Fibroblast of lung (primary cell): ENCODE data around the gene CPEB4. TPM values are rescaled to one million over a fixed set of nuclear protein-coding genes. Genes with fewer than 3 reads are reported as not detected.

ENCODE experiments used
- DNase-seq, 2 donors: peaks; one replicate each; pipeline versions ENCODE4 v3.0.0 to v3.0.0-alpha.2; 2010; ENCODE audit warnings: low read depth in 2 of 2
- H2AFZ ChIP-seq: 2 replicates; pipeline ENCODE4 v1.5.1; 2012; ENCODE audit warnings: low read length, control low read depth, inconsistent platforms
- H3K27ac ChIP-seq: 2 replicates; pipeline ENCODE4 v1.5.1; 2011; ENCODE audit warnings: low read length, control low read depth; ENCODE audit not compliant: insufficient read depth
- H3K27me3 ChIP-seq: 2 replicates; pipeline ENCODE4 v1.5.1; 2011; ENCODE audit warnings: mild to moderate bottlenecking, low read length; ENCODE audit not compliant: control insufficient read depth, insufficient read depth
- H3K36me3 ChIP-seq: 2 replicates; pipeline ENCODE4 v1.5.1; 2011; ENCODE audit warnings: low read length; ENCODE audit not compliant: control insufficient read depth, insufficient read depth
- H3K4me1 ChIP-seq: 2 replicates; pipeline ENCODE4 v1.5.1; 2011; ENCODE audit warnings: low read length; ENCODE audit not compliant: control insufficient read depth, insufficient read depth; ENCODE audit errors: extremely low read depth
- H3K4me2 ChIP-seq: 2 replicates; pipeline ENCODE4 v1.5.1; 2011; ENCODE audit warnings: low read length, control low read depth; ENCODE audit not compliant: insufficient read depth; ENCODE audit errors: extremely low read depth
- H3K4me3 ChIP-seq, 4 experiments: fragments of 200-600 bp in 1 of 4; sonication (generic) in 1 of 4; replicated peaks in 1 of 4; 2 replicates each; pipeline ENCODE4 v1.5.1; 2011 to 2016; ENCODE audit warnings: low read length in 4 of 4, low read depth in 3 of 4, mild to moderate bottlenecking in 3 of 4, control low read depth in 2 of 4, inconsistent platforms in 1 of 4, mixed read lengths in 1 of 4; ENCODE audit not compliant: insufficient read depth in 1 of 4; ENCODE audit errors: control extremely low read depth in 1 of 4
- H3K79me2 ChIP-seq: 2 replicates; pipeline ENCODE4 v1.5.1; 2012; ENCODE audit warnings: mild to moderate bottlenecking, low read length, inconsistent platforms; ENCODE audit not compliant: control insufficient read depth, insufficient read depth
- H3K9ac ChIP-seq: 2 replicates; pipeline ENCODE4 v1.5.1; 2011; ENCODE audit warnings: mild to moderate bottlenecking, low read length, control low read depth; ENCODE audit not compliant: insufficient read depth
- H3K9me3 ChIP-seq: 2 replicates; pipeline ENCODE4 v1.5.1; 2012; ENCODE audit warnings: low read depth, low read length; ENCODE audit not compliant: control insufficient read depth, insufficient read depth
- H4K20me1 ChIP-seq: 2 replicates; pipeline ENCODE4 v1.5.1; 2011; ENCODE audit warnings: low read length; ENCODE audit not compliant: control insufficient read depth, insufficient read depth; ENCODE audit errors: extremely low read depth
- EZH2 ChIP-seq: IDR thresholded peaks from 2 replicates; pipeline ENCODE4 v1.5.1; 2012; ENCODE audit warnings: low read length, control low read depth, mild to moderate bottlenecking; ENCODE audit errors: missing control alignments
- polyA plus RNA-seq, 2 donors: library from polyadenylated mRNA; depleted of rRNA in 1 of 2; stranded (reverse) in 1 of 2; unstranded in 1 of 2; fragments of >200 nt; gene quantifications; 2 replicates each; pipeline ENCODE4 v1.2.1, GENCODE V29; 2011 to 2012; ENCODE audit warnings: missing spikeins in 1 of 2
- total RNA-seq: library from RNA; depleted of rRNA; stranded (reverse); fragments of >200 nt; gene quantifications from 2 replicates; pipeline ENCODE4 v1.2.1, GENCODE V29; 2014
- TF ChIP-seq, protein P1 (sequence below), 2 donors: IDR thresholded peaks in 1 of 2; conservative IDR thresholded peaks in 1 of 2; 1 replicate in 1 of 2; 2 replicates in 1 of 2; pipeline ENCODE4 v1.5.1; 2011 to 2012; ENCODE audit warnings: low read length in 2 of 2, control low read depth in 1 of 2, inconsistent platforms in 1 of 2, low read depth in 1 of 2, mild to moderate bottlenecking in 1 of 2

Gene CPEB4
- total and polyA plus RNA-seq, 2 donors (not counting 1 experiment from before 2014, with no cell fraction given), result 19.9 to 23.6 TPM

DNA sequence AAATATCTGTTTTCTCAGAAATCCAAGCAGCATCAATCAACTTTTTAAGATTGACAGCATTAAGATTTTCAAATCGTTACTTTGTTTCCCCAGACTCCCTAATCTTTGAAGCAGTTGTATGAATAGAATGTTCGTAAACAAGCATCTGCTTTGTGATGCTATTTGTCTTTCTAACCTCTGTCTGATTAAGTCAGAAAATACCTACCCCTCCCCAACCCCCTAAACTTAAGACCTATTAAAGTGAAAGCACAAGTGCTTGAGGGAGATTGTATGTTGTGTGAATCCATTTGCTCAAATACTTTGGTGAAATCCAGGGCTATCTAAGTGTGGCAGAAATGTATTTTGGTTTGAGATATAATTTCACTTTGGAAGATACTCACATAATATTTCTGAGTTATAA is 53.0 kb downstream of the CPEB4 start:
- H3K27ac ChIP-seq, result no peak overlapping the region
- no peak for DNase-seq

DNA sequence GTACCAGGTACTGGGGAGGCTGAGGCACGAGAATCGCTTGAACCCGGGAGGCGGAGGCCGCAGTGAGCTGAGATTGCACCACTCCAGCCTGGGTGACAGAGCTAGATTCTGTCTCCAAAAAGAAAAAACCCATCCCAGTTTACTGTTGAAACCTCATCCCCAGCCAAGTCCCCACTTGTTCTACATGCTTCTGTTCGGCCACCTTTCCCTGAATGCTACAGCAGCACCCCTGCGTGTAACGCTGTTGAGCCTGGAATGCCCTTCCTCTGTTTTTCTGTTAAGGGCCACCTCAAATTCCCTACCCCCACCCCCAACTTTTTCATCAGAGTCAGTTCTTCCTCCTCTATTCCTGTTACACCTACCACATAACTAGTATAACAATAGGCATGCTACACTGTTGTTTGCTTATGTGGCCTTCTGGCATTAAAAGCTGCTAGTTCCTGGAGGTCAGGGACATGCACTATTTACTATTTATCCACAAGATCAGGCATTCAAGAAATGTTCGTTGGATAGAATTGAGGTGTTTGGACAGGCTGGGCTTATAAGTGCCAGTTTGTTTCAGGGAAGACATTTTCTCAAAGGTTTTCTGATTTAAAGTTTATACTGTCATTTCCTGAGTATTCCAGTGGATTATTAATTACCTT is 53.7 kb downstream of the CPEB4 start:
- no peak for TF ChIP-seq EZH2
- TF ChIP-seq, protein P1, sequence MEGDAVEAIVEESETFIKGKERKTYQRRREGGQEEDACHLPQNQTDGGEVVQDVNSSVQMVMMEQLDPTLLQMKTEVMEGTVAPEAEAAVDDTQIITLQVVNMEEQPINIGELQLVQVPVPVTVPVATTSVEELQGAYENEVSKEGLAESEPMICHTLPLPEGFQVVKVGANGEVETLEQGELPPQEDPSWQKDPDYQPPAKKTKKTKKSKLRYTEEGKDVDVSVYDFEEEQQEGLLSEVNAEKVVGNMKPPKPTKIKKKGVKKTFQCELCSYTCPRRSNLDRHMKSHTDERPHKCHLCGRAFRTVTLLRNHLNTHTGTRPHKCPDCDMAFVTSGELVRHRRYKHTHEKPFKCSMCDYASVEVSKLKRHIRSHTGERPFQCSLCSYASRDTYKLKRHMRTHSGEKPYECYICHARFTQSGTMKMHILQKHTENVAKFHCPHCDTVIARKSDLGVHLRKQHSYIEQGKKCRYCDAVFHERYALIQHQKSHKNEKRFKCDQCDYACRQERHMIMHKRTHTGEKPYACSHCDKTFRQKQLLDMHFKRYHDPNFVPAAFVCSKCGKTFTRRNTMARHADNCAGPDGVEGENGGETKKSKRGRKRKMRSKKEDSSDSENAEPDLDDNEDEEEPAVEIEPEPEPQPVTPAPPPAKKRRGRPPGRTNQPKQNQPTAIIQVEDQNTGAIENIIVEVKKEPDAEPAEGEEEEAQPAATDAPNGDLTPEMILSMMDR (conservative IDR thresholded peaks at IDR 0.05 in 1 of 2, IDR thresholded peaks at IDR 0.05 in 1 of 2; ENCODE audit: low read depth in 1 of 2, low read length in 2 of 2), result no peak
- DNase-seq, result no peak
- H2AFZ ChIP-seq, result no peak overlapping the region
- H3K27me3 ChIP-seq, result no peaks in the 10 kb centered on the region
- no peaks in the 10 kb centered on the region for H3K4me1 ChIP-seq
- no peak overlapping the region for H3K9ac ChIP-seq
- H3K4me3 ChIP-seq, result no peak overlapping the region
- H3K79me2 ChIP-seq, result no peaks in the 10 kb centered on the region
- H3K9me3 ChIP-seq, result no peaks in the 10 kb centered on the region
- no peaks in the 10 kb centered on the region for H3K36me3 ChIP-seq
- no peaks in the 10 kb centered on the region for H4K20me1 ChIP-seq
- no peak overlapping the region for H3K27ac ChIP-seq
- no peak overlapping the region for H3K4me2 ChIP-seq

More for the DNA sequence above, 53.0 kb downstream of the CPEB4 start:
- TF ChIP-seq, protein P1 (conservative IDR thresholded peaks at IDR 0.05 in 1 of 2, IDR thresholded peaks at IDR 0.05 in 1 of 2; ENCODE audit: low read depth in 1 of 2, low read length in 2 of 2), result no peak
- no peak for TF ChIP-seq EZH2
- Histone ChIP-seq H3K9me3 (no peaks in the 10 kb centered on the region), H4K20me1 (no peaks in the 10 kb centered on the region), H2AFZ (no peak overlapping the region), H3K9ac (no peak overlapping the region), H3K27me3 (no peaks in the 10 kb centered on the region), H3K4me1 (no peaks in the 10 kb centered on the region), H3K4me3 (no peak overlapping the region), H3K4me2 (no peak overlapping the region), H3K36me3 (no peaks in the 10 kb centered on the region), H3K79me2 (no peaks in the 10 kb centered on the region)

DNA sequence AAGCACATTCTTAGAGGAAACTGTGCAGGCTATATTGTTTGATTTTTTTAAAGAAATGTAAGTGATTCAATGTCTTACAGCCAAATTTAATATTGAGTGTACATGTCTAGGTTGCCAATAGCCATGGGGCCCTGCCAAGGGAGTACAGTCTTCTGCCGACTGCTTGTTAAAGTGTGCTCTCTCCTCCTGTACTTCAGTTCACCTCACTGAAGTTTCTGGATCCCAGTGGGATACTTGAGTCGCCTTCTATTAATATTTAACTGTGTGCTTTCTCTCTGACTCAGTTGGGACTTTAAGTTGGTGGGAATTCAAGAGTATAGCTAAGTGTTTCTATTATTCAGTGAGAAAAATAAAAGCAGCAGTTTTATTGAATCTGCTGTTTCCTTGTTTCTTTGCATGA is 56.4 kb downstream of the CPEB4 start:
- Histone ChIP-seq H2AFZ (no peak overlapping the region), H3K4me1 (no peaks in the 10 kb centered on the region), H3K4me3 (no peak overlapping the region), H3K36me3 (no peaks in the 10 kb centered on the region), H3K9ac (no peak overlapping the region), H3K27me3 (no peaks in the 10 kb centered on the region), H3K4me2 (no peak overlapping the region), H3K79me2 (no peaks in the 10 kb centered on the region), H3K9me3 (no peaks in the 10 kb centered on the region), H4K20me1 (no peaks in the 10 kb centered on the region), H3K27ac (no peak overlapping the region)
- TF ChIP-seq EZH2, result no peak
- TF ChIP-seq, protein P1 (conservative IDR thresholded peaks at IDR 0.05 in 1 of 2, IDR thresholded peaks at IDR 0.05 in 1 of 2; ENCODE audit: low read depth in 1 of 2, low read length in 2 of 2), result no peak
- no peak for DNase-seq
